Measurements from ENCODE around the gene XBP1. TPM values are rescaled to one million over a fixed set of nuclear protein-coding genes. Genes with fewer than 3 reads are reported as not detected.

Gene XBP1
- total and polyA plus RNA-seq, 2 of the 8 experiments (the other 6 are each of a cell fraction or from before 2014, with no cell fraction given), result 99.8 to 131 TPM

- TF ChIP-seq KDM4A (IDR thresholded peaks at IDR 0.05; ENCODE audit: low read depth, low read length, severe bottlenecking) (no peak), EZH2 (IDR thresholded peaks at IDR 0.05; ENCODE audit: low read depth, low read length, severe bottlenecking) (no peak), BRCA1 (IDR thresholded peaks at IDR 0.05; ENCODE audit: low read depth, low read length) (no peak), RNF2 (IDR thresholded peaks at IDR 0.05; ENCODE audit: borderline replicate concordance, low read depth, low read length, missing control alignments, poor library complexity, severe bottlenecking) (no peak), RXRA (IDR thresholded peaks at IDR 0.05; ENCODE audit: insufficient read depth, low read depth, low read length) (no peak), SP1 (IDR thresholded peaks at IDR 0.05; ENCODE audit: low read depth, low read length) (peak; percentile 24; the same call in 1 of the 2 replicates), HDAC6 (IDR thresholded peaks at IDR 0.05; ENCODE audit: low read depth, low read length) (no peak), RBBP5 (IDR thresholded peaks at IDR 0.05; ENCODE audit: borderline replicate concordance, low read depth, low read length) (no peak), POLR2A (IDR thresholded peaks at IDR 0.05; ENCODE audit: control extremely low read depth in 1 of 2, low read depth in 2 of 2, low read length in 2 of 2) (no peak), KDM1A (IDR thresholded peaks at IDR 0.05; ENCODE audit: borderline replicate concordance, low read length) (no peak), TAF1 (IDR thresholded peaks at IDR 0.05; ENCODE audit: low read depth, low read length) (no peak), EP300 (IDR thresholded peaks at IDR 0.05; ENCODE audit: borderline replicate concordance in 1 of 2, low read depth in 2 of 2, low read length in 2 of 2) (no peak), HDAC2 (IDR thresholded peaks at IDR 0.05; ENCODE audit: borderline replicate concordance in 1 of 2, low read depth in 2 of 2, low read length in 2 of 2) (no peak)
- TF ChIP-seq, protein P1, sequence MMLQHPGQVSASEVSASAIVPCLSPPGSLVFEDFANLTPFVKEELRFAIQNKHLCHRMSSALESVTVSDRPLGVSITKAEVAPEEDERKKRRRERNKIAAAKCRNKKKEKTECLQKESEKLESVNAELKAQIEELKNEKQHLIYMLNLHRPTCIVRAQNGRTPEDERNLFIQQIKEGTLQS (IDR thresholded peaks at IDR 0.05; ENCODE audit: insufficient read depth, low read depth, low read length), result no peak
Measured at GRCh38 chr22:28768701-28769393, 31.5 kb downstream of the XBP1 start (continued).

Measured in H1 (cell line).